Prostate gland (tissue), 2 donors: ENCODE results near the gene GJA5. TPM values are rescaled to one million over a fixed set of nuclear protein-coding genes. Genes with fewer than 3 reads are reported as not detected.

Source experiments
- DNase-seq: peaks from one replicate; pipeline ENCODE4 v3.0.0-alpha.2; 2019; ENCODE audit warnings: low spot score
- H3K27ac ChIP-seq, 2 donors: fragments of 200-600 bp; sonication (generic); 2 replicates each; pipeline ENCODE4 v1.5.1; 2017 to 2019
- H3K27me3 ChIP-seq: fragments of 200-600 bp; sonication (generic); replicated peaks from 2 replicates; pipeline ENCODE4 v1.5.1; 2019; ENCODE audit not compliant: insufficient read depth
- H3K36me3 ChIP-seq, 2 donors: fragments of 200-600 bp; sonication (generic); 1 replicate in 1 of 2; 2 replicates in 1 of 2; pipeline versions ENCODE4 v1.5.1 to v1.8.1; 2017 to 2019
- H3K4me1 ChIP-seq: fragments of 200-600 bp; sonication (generic); replicated peaks from 2 replicates; pipeline ENCODE4 v1.5.1; 2019
- H3K4me3 ChIP-seq, 2 donors: fragments of 200-600 bp; sonication (generic); 2 replicates each; pipeline ENCODE4 v1.5.1; 2017 to 2019
- H3K9me3 ChIP-seq: fragments of 200-600 bp; sonication (generic); 2 replicates; pipeline ENCODE4 v1.5.1; 2017
- CTCF ChIP-seq, 4 experiments: fragments of 200-600 bp in 2 of 4; fragments of 450-650 bp in 2 of 4; sonication (generic) in 2 of 4; IDR thresholded peaks; 1 replicate in 3 of 4; 2 replicates in 1 of 4; pipeline ENCODE4 v1.5.1; 2016 to 2019; ENCODE audit warnings: antibody characterized with exemption in 4 of 4, mild to moderate bottlenecking in 2 of 4, moderate library complexity in 2 of 4
- POLR2A ChIP-seq: fragments of 450-650 bp; IDR thresholded peaks from one replicate; pipeline ENCODE4 v1.6.1; 2016; ENCODE audit warnings: antibody characterized with exemption, mild to moderate bottlenecking
- POLR2AphosphoS5 ChIP-seq: sonication (generic); formaldehyde crosslinking; IDR thresholded peaks from one replicate; pipeline ENCODE4 v1.6.1; 2017; ENCODE audit warnings: antibody characterized with exemption
- WGBS: methylation state at CpG from one replicate; pipeline ENCODE4 v1.1.5; 2018; 5-methylcytosine and 5-hydroxymethylcytosine counted together
- intact Hi-C: fragments of 100-400 bp; cut with DNase I; formaldehyde crosslinking; loops from one replicate; pipeline ENCODE4 v1.14.2; 2022
- total RNA-seq, 2 donors: library from RNA; depleted of rRNA; stranded (reverse); fragments of >200 nt; gene quantifications; one replicate each; pipeline ENCODE4 v1.1.0, GENCODE V29; 2016

Gene GJA5
- total RNA-seq, 2 donors from 2014 or later, result 2.7 to 5.5 TPM

GRCh38 chr1:147745271-147745670, 15.1 kb downstream of the GJA5 start:
- Histone ChIP-seq H3K27ac (no peak overlapping the region), H3K36me3 (no peaks in the 10 kb centered on the region), H3K9me3 (no peaks in the 10 kb centered on the region), H3K4me3 (no peak overlapping the region), H3K4me1 (no peaks in the 10 kb centered on the region), H3K27me3 (no peaks in the 10 kb centered on the region)
- no peak for TF ChIP-seq POLR2AphosphoS5
- TF ChIP-seq CTCF (IDR thresholded peaks at IDR 0.05), result no peak
- TF ChIP-seq POLR2A, result no peak
- 86% methylated on average over 4 of the region's 4 CpGs for WGBS
- DNase-seq, result no peak
- intact Hi-C loops, result no loop called here

GRCh38 chr1:147741065-147741464, 19.3 kb downstream of the GJA5 start:
- Histone ChIP-seq H3K4me1 (no peaks in the 10 kb centered on the region), H3K36me3 (no peaks in the 10 kb centered on the region), H3K4me3 (no peak overlapping the region), H3K27ac (no peak overlapping the region), H3K9me3 (no peaks in the 10 kb centered on the region), H3K27me3 (no peaks in the 10 kb centered on the region)
- WGBS, result 88% methylated on average over 1 of the region's 1 CpG
- no peak for TF ChIP-seq POLR2AphosphoS5
- no peak for TF ChIP-seq POLR2A
- no peak for TF ChIP-seq CTCF (IDR thresholded peaks at IDR 0.05)
- intact Hi-C loops, result no loop called here
- no peak for DNase-seq

- intact Hi-C loops, result loop anchor here (1.0 kb wide), 1 partner anchor 9 kb away; no protein-coding TSS in a partner anchor
- Histone ChIP-seq H3K4me3 (no peak overlapping the region), H3K9me3 (no peaks in the 10 kb centered on the region), H3K36me3 (no peaks in the 10 kb centered on the region), H3K27ac (no peak overlapping the region), H3K4me1 (no peaks in the 10 kb centered on the region), H3K27me3 (no peaks in the 10 kb centered on the region)
- no peak for DNase-seq
- no peak for TF ChIP-seq POLR2A
- TF ChIP-seq CTCF (IDR thresholded peaks at IDR 0.05), result no peak
- no peak for TF ChIP-seq POLR2AphosphoS5
- 96% methylated on average over 3 of the region's 3 CpGs for WGBS
These were observed 20.0 kb downstream of the GJA5 start for GRCh38 chr1:147740391-147740790.

GRCh38 chr1:147738739-147739476, 21.5 kb downstream of the GJA5 start:
- Histone ChIP-seq H3K27me3 (no peaks in the 10 kb centered on the region), H3K4me3 (no peak overlapping the region), H3K27ac (no peak overlapping the region), H3K36me3 (no peaks in the 10 kb centered on the region), H3K4me1 (no peaks in the 10 kb centered on the region), H3K9me3 (no peaks in the 10 kb centered on the region)
- TF ChIP-seq CTCF (IDR thresholded peaks at IDR 0.05) (no peak), POLR2A (no peak), POLR2AphosphoS5 (no peak)
- WGBS, result 87% methylated on average over 6 of the region's 6 CpGs
- no peak for DNase-seq
- intact Hi-C loops, result no loop called here

GRCh38 chr1:147738129-147738528, 22.3 kb downstream of the GJA5 start:
- Histone ChIP-seq H3K4me1 (no peaks in the 10 kb centered on the region), H3K27ac (no peak overlapping the region), H3K27me3 (no peaks in the 10 kb centered on the region), H3K4me3 (no peak overlapping the region), H3K36me3 (no peaks in the 10 kb centered on the region), H3K9me3 (no peaks in the 10 kb centered on the region)
- no peak for DNase-seq
- TF ChIP-seq POLR2AphosphoS5, result no peak
- 100% methylated on average over 2 of the region's 2 CpGs for WGBS
- intact Hi-C loops, result no loop called here
